ENCODE results near the gene SPATA6L. TPM values are rescaled to one million over a fixed set of nuclear protein-coding genes. Genes with fewer than 3 reads are reported as not detected.

The SPATA6L gene
- total and polyA plus RNA-seq, 9 of the 15 experiments (the other 6 are each of a cell fraction or from before 2014, with no cell fraction given): 0.03 to 1.00 (median 0.08) TPM; not detected in 4

DNA sequence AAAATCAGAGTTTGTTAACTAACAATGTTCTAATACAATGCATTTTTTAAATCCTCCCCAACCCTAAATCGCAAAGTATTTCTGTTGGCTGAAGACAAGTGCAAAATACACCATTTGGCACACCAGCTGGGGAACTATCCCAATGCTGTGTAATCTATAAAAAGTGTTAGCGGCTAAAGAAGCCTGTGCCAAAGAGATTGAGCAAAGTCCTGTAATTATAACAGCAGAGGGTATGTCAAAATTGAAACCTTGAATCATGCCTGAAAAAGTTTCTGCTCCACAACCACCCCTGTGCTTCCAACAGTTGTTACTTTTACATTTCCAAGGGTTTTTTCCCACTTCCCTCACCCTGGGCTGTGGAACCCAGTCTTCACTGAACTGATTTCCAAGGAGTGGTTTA, 87.3 kb downstream of the SPATA6L start (continued):
- TF ChIP-seq HMGXB4 (CRISPR knock-in tag; IDR thresholded peaks at IDR 0.05) (no peak), DACH1 (IDR thresholded peaks at IDR 0.05; ENCODE audit: partially characterized antibody) (no peak), PATZ1 (CRISPR knock-in tag; IDR thresholded peaks at IDR 0.05; ENCODE audit: borderline replicate concordance) (no peak), KAT8 (IDR thresholded peaks at IDR 0.05; ENCODE audit: low read depth) (no peak), KAT7 (CRISPR knock-in tag; IDR thresholded peaks at IDR 0.05; ENCODE audit: borderline replicate concordance) (no peak), CEBPG (CRISPR knock-in tag; IDR thresholded peaks at IDR 0.05) (no peak), CEBPG (tag; conservative IDR thresholded peaks at IDR 0.05 in 1 of 2, IDR thresholded peaks at IDR 0.05 in 1 of 2) (no peak), ELF1 (tag; IDR thresholded peaks at IDR 0.05) (no peak), NEUROD1 (IDR thresholded peaks at IDR 0.05; ENCODE audit: borderline replicate concordance, low read depth, low read length, partially characterized antibody) (no peak), ZNF277 (CRISPR knock-in tag; IDR thresholded peaks at IDR 0.05; ENCODE audit: borderline replicate concordance) (no peak), BDP1 (IDR thresholded peaks at IDR 0.05; ENCODE audit: insufficient read depth, insufficient read length) (no peak)
- TF ChIP-seq, protein P1, sequence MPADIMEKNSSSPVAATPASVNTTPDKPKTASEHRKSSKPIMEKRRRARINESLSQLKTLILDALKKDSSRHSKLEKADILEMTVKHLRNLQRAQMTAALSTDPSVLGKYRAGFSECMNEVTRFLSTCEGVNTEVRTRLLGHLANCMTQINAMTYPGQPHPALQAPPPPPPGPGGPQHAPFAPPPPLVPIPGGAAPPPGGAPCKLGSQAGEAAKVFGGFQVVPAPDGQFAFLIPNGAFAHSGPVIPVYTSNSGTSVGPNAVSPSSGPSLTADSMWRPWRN (IDR thresholded peaks at IDR 0.05; ENCODE audit: low read depth): no peak

Data from K562 (cell line).